Kidney (tissue), 14 donors: ENCODE results near the gene CYP8B1. TPM values are rescaled to one million over a fixed set of nuclear protein-coding genes. Genes with fewer than 3 reads are reported as not detected.
A peak's percentile ranks its signal among the peaks of the same experiment; 100 is the strongest.

Experiments used
- DNase-seq, 5 donors: peaks; one replicate each; pipeline ENCODE4 v3.0.0-alpha.2; 2013 to 2020
- FAIRE-seq: peaks from 2 replicates; lab custom pipeline; 2012; peaks lifted over from hg19 to GRCh38; lab: Jason Lieb, UNC
- H3K27ac ChIP-seq, 2 donors: one replicate each; pipeline ENCODE4 v1.7.0; 2013; ENCODE audit warnings: low read depth in 2 of 2, low read length in 2 of 2, inconsistent platforms in 1 of 2
- H3K27me3 ChIP-seq: one replicate; pipeline ENCODE4 v1.7.1; 2013; ENCODE audit warnings: low read length, inconsistent platforms; ENCODE audit not compliant: control insufficient read depth, insufficient read depth
- H3K36me3 ChIP-seq, 3 donors: one replicate each; pipeline versions ENCODE4 v1.7.0 to v1.7.1; 2013; ENCODE audit warnings: low read length in 3 of 3, control low read depth in 1 of 3, inconsistent platforms in 1 of 3; ENCODE audit not compliant: insufficient read depth in 3 of 3, control insufficient read depth in 2 of 3
- H3K4me1 ChIP-seq, 3 donors: one replicate each; pipeline versions ENCODE4 v1.7.0 to v1.7.1; 2013; ENCODE audit warnings: low read length in 3 of 3, inconsistent platforms in 1 of 3, low read depth in 1 of 3; ENCODE audit not compliant: control insufficient read depth in 2 of 3, insufficient read depth in 2 of 3
- H3K4me3 ChIP-seq, 3 donors: one replicate each; pipeline versions ENCODE4 v1.7.0 to v1.8.1; 2013; ENCODE audit warnings: low read length in 3 of 3, control low read depth in 1 of 3, inconsistent platforms in 1 of 3
- H3K9ac ChIP-seq, 3 donors: one replicate each; pipeline versions ENCODE4 v1.7.0 to v1.7.1; 2013; ENCODE audit warnings: low read length in 3 of 3, control low read depth in 1 of 3, inconsistent platforms in 1 of 3
- H3K9me3 ChIP-seq, 3 donors: one replicate each; pipeline versions ENCODE4 v1.7.0 to v1.7.1; 2013; ENCODE audit warnings: low read length in 3 of 3, control low read depth in 1 of 3, inconsistent platforms in 1 of 3; ENCODE audit not compliant: control insufficient read depth in 2 of 3, insufficient read depth in 1 of 3
- CTCF ChIP-seq: IDR thresholded peaks from 3 replicates; pipeline ENCODE4 v1.5.1; 2012; ENCODE audit warnings: mild to moderate bottlenecking, moderate library complexity, borderline replicate concordance; ENCODE audit not compliant: insufficient read depth; ENCODE audit errors: extremely low read depth
- intact Hi-C: fragments of 100-400 bp; cut with DNase I; formaldehyde crosslinking; loops from one replicate; pipeline ENCODE4 v1.11.1; 2022
- polyA plus RNA-seq: library from polyadenylated mRNA; stranded (reverse); fragments of 350-450 nt; fragmentation: Illumina TruSeq; extraction: RNeasy Lipid Tissue Mini Kit (QIAGEN cat#74804); gene quantifications from one replicate; pipeline ENCODE4 v1.2.3, GENCODE V29; 2014; ENCODE audit warnings: low read depth, low replicate concordance; ENCODE audit not compliant: insufficient read depth
- total RNA-seq: library from RNA; stranded (reverse); fragmentation: NEBNext Ultra II Directional; extraction: Animal tissue kit (Norgen Biotek cat#: 25700); gene quantifications from one replicate; pipeline ENCODE4 v1.2.1, GENCODE V29; 2021
- donor health status: control.
- donor health status: control.
- donor health status: control.
- donor health status: control.
- donor health status: control.
- donor health status: DM: yes; HTN: yes; CAD: no.
- donor health status: Normal renal cell carcinoma (clear cell type).

Gene CYP8B1
- total and polyA plus RNA-seq, 2 donors from 2014 or later: 4.3 to 10.4 TPM

- intact Hi-C loops: no loop called here
Measured at GRCh38 chr3:42876940-42877720, 1.5 kb upstream of the CYP8B1 start.

DNA sequence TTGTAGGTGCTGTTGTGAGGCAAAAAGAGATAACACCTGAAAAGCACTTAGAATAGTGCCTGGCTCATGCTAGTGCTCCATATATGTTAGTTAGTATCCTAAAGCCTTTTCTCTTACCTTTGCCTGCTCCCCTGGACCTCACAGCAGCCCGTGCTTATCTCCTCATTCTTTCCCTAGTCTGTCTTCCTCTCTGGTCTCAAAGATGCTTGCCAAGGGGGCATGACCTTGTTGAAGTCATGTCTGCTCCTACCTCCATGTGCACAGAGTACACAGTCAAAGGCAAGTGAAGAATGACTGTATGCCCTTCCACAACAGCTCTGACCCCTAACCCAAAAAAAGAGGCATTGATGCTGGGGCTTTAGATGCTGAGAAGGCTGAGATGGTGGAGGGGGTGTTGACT is 722 bp upstream of the CYP8B1 start:
- peaks cover 0 to 44% (median 35%) of the 10 kb centered on the region in 3 donors for H3K4me1 ChIP-seq
- peak overlapping the region in 1 of 3 donors; percentile 23 for H3K9ac ChIP-seq
- DNase-seq (peak in 1 of 5 donors; percentile 5), FAIRE-seq (no peak)
- H3K27ac ChIP-seq: peak overlapping the region; percentile 56 to 72
- H3K4me3 ChIP-seq: peak overlapping the region in 1 of 3 donors; percentile 67
- H3K27me3 ChIP-seq: no peaks in the 10 kb centered on the region
- no peaks in the 10 kb centered on the region for H3K9me3 ChIP-seq
- H3K36me3 ChIP-seq: no peaks in the 10 kb centered on the region
- intact Hi-C loops: no loop called here
- no peak for TF ChIP-seq CTCF

More at GRCh38 chr3:42876940-42877720, 1.5 kb upstream of the CYP8B1 start:
- H3K9ac ChIP-seq: peak overlapping the region in 1 of 3 donors; percentile 23
- no peak for TF ChIP-seq CTCF
- peak overlapping the region; percentile 56 to 72 for H3K27ac ChIP-seq
- FAIRE-seq: no peak
- peak in 3 of 5 donors; percentile 9 to 56 (median 30) for DNase-seq
- H3K4me3 ChIP-seq: peak overlapping the region in 1 of 3 donors; percentile 67
- H3K4me1 ChIP-seq: peaks cover 0 to 37% (median 31%) of the 10 kb centered on the region in 3 donors
- no peaks in the 10 kb centered on the region for H3K9me3 ChIP-seq
- H3K27me3 ChIP-seq: no peaks in the 10 kb centered on the region
- H3K36me3 ChIP-seq: no peaks in the 10 kb centered on the region

DNA sequence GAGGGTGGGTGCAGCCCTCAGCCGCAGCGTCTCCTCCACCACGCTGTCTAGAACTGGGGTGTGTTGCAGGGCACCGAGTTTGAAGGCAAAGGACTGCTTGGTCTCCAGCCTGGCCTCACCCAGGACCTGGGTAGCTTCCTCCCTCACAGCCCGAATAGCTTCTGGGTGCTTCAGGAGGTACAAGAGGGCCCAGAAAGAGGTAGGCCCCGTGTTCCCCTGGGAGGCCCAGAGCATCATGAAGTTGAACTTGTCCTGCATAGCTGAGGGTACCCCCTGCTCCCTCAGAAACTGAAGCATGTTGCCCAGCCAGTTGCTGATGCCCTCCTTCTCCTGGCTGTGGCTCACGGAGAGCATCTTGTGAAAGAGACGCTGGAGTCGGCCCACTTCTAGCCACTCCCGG is 930 bp downstream of the CYP8B1 start:
- H3K9ac ChIP-seq: peak overlapping the region in 1 of 3 donors; percentile 26
- peak overlapping the region in 2 of 3 donors; percentile 47 to 67 for H3K4me3 ChIP-seq
- H3K27me3 ChIP-seq: no peaks in the 10 kb centered on the region
- no peaks in the 10 kb centered on the region for H3K9me3 ChIP-seq
- no peak for TF ChIP-seq CTCF
- FAIRE-seq: no peak
- peak overlapping the region; percentile 40 to 72 for H3K27ac ChIP-seq
- intact Hi-C loops: no loop called here
- DNase-seq: no peak
- H3K36me3 ChIP-seq: no peaks in the 10 kb centered on the region
- H3K4me1 ChIP-seq: peaks cover 0 to 46% (median 26%) of the 10 kb centered on the region in 3 donors
